Measurements from ENCODE around the gene MVB12B. TPM values are rescaled to one million over a fixed set of nuclear protein-coding genes. Genes with fewer than 3 reads are reported as not detected.

MVB12B gene
- total RNA-seq, 1 donor from 2014 or later, result 0.49 TPM

- H3K27me3 Mint-ChIP-seq, result peaks cover 43% of the 10 kb centered on the region
- H3K36me3 Mint-ChIP-seq (ENCODE audit: low read depth), result no peaks in the 10 kb centered on the region
- no peak for DNase-seq
- no peaks in the 10 kb centered on the region for H3K9me3 Mint-ChIP-seq
- no peak overlapping the region for H3K4me3 Mint-ChIP-seq
- peaks cover 8% of the 10 kb centered on the region for H3K4me1 Mint-ChIP-seq
- H3K27ac Mint-ChIP-seq, result no peak overlapping the region
- intact Hi-C loops (cut with micrococcal nuclease), result no loop called here
Observed at GRCh38 chr9:126482361-126483044, 155.9 kb downstream of the MVB12B start.

- Mint-ChIP-seq H3K36me3 (ENCODE audit: low read depth) (no peaks in the 10 kb centered on the region), H3K4me3 (no peak overlapping the region), H3K27me3 (peaks cover 42% of the 10 kb centered on the region), H3K9me3 (no peaks in the 10 kb centered on the region), H3K27ac (no peak overlapping the region), H3K4me1 (peaks cover 8% of the 10 kb centered on the region)
- DNase-seq, result no peak
- intact Hi-C loops (cut with micrococcal nuclease), result no loop called here
Observed at GRCh38 chr9:126483468-126484073, 156.9 kb downstream of the MVB12B start.

GRCh38 chr9:126485662-126486061 is 159.0 kb downstream of the MVB12B start:
- no peak overlapping the region for H3K27ac Mint-ChIP-seq
- intact Hi-C loops (cut with micrococcal nuclease), result no loop called here
- DNase-seq, result no peak

GRCh38 chr9:126486276-126486675 is 159.6 kb downstream of the MVB12B start:
- Mint-ChIP-seq H3K36me3 (ENCODE audit: low read depth) (no peaks in the 10 kb centered on the region), H3K9me3 (no peaks in the 10 kb centered on the region), H3K4me1 (peaks cover 8% of the 10 kb centered on the region), H3K27ac (no peak overlapping the region), H3K4me3 (no peak overlapping the region), H3K27me3 (peaks cover 32% of the 10 kb centered on the region)
- DNase-seq, result no peak
- intact Hi-C loops (cut with micrococcal nuclease), result no loop called here

More at GRCh38 chr9:126485662-126486061, 159.0 kb downstream of the MVB12B start:
- Mint-ChIP-seq H3K9me3 (no peaks in the 10 kb centered on the region), H3K4me1 (peaks cover 8% of the 10 kb centered on the region), H3K27me3 (peaks cover 35% of the 10 kb centered on the region), H3K4me3 (no peak overlapping the region), H3K36me3 (ENCODE audit: low read depth) (no peaks in the 10 kb centered on the region)

- H3K27me3 Mint-ChIP-seq, result peaks cover 35% of the 10 kb centered on the region
- H3K4me3 Mint-ChIP-seq, result no peak overlapping the region
- H3K36me3 Mint-ChIP-seq (ENCODE audit: low read depth), result no peaks in the 10 kb centered on the region
- peaks cover 8% of the 10 kb centered on the region for H3K4me1 Mint-ChIP-seq
- H3K27ac Mint-ChIP-seq, result no peak overlapping the region
- DNase-seq, result no peak
- intact Hi-C loops (cut with micrococcal nuclease), result no loop called here
- H3K9me3 Mint-ChIP-seq, result no peaks in the 10 kb centered on the region
Observed at GRCh38 chr9:126487856-126488255, 161.2 kb downstream of the MVB12B start.

GRCh38 chr9:126488310-126488709 is 161.7 kb downstream of the MVB12B start:
- intact Hi-C loops (cut with micrococcal nuclease), result no loop called here
- no peak for DNase-seq
- H3K9me3 Mint-ChIP-seq, result no peaks in the 10 kb centered on the region
- H3K27ac Mint-ChIP-seq, result no peak overlapping the region
- H3K36me3 Mint-ChIP-seq (ENCODE audit: low read depth), result no peaks in the 10 kb centered on the region
- peaks cover 33% of the 10 kb centered on the region for H3K27me3 Mint-ChIP-seq
- no peak overlapping the region for H3K4me3 Mint-ChIP-seq
- H3K4me1 Mint-ChIP-seq, result peaks cover 8% of the 10 kb centered on the region

- peaks cover 26% of the 10 kb centered on the region for H3K27me3 Mint-ChIP-seq
- intact Hi-C loops (cut with micrococcal nuclease), result no loop called here
- DNase-seq, result no peak
- no peak overlapping the region for H3K4me3 Mint-ChIP-seq
- H3K4me1 Mint-ChIP-seq, result peaks cover 2% of the 10 kb centered on the region
- H3K27ac Mint-ChIP-seq, result no peak overlapping the region
- no peaks in the 10 kb centered on the region for H3K9me3 Mint-ChIP-seq
- H3K36me3 Mint-ChIP-seq (ENCODE audit: low read depth), result no peaks in the 10 kb centered on the region
Observed at GRCh38 chr9:126488881-126489404, 162.3 kb downstream of the MVB12B start.

GRCh38 chr9:126489581-126490213 is 163.1 kb downstream of the MVB12B start:
- Mint-ChIP-seq H3K4me1 (no peaks in the 10 kb centered on the region), H3K36me3 (ENCODE audit: low read depth) (no peaks in the 10 kb centered on the region), H3K27ac (no peak overlapping the region), H3K9me3 (no peaks in the 10 kb centered on the region), H3K4me3 (no peak overlapping the region), H3K27me3 (peaks cover 25% of the 10 kb centered on the region)
- intact Hi-C loops (cut with micrococcal nuclease), result loop anchor here (2.0 to 5.0 kb wide), 3 partner anchors 92 to 342 kb away; no protein-coding TSS in a partner anchor
- no peak for DNase-seq

- H3K36me3 Mint-ChIP-seq (ENCODE audit: low read depth), result no peaks in the 10 kb centered on the region
- peaks cover 25% of the 10 kb centered on the region for H3K27me3 Mint-ChIP-seq
- H3K9me3 Mint-ChIP-seq, result no peaks in the 10 kb centered on the region
- H3K4me1 Mint-ChIP-seq, result no peaks in the 10 kb centered on the region
- no peak overlapping the region for H3K4me3 Mint-ChIP-seq
- H3K27ac Mint-ChIP-seq, result no peak overlapping the region
- intact Hi-C loops (cut with micrococcal nuclease), result loop anchor here (2.0 to 5.0 kb wide), 3 partner anchors 93 to 343 kb away; no protein-coding TSS in a partner anchor
- DNase-seq, result no peak
Observed at GRCh38 chr9:126490214-126490631, 163.6 kb downstream of the MVB12B start.

- H3K36me3 Mint-ChIP-seq (ENCODE audit: low read depth), result no peaks in the 10 kb centered on the region
Observed at GRCh38 chr9:126490871-126491567, 164.4 kb downstream of the MVB12B start.

GRCh38 chr9:126491568-126491879 is 164.9 kb downstream of the MVB12B start:
- peaks cover 25% of the 10 kb centered on the region for H3K27me3 Mint-ChIP-seq
- H3K27ac Mint-ChIP-seq, result no peak overlapping the region

More at GRCh38 chr9:126490871-126491567, 164.4 kb downstream of the MVB12B start:
- Mint-ChIP-seq H3K4me1 (no peaks in the 10 kb centered on the region), H3K9me3 (no peaks in the 10 kb centered on the region), H3K27ac (no peak overlapping the region), H3K4me3 (no peak overlapping the region), H3K27me3 (peaks cover 25% of the 10 kb centered on the region)
- DNase-seq, result peak; percentile 89
- intact Hi-C loops (cut with micrococcal nuclease), result loop anchor here (1.0 to 5.0 kb wide), 5 partner anchors 94 to 1083 kb away; no protein-coding TSS in a partner anchor

GRCh38 chr9:126491949-126492348 is 165.3 kb downstream of the MVB12B start:
- intact Hi-C loops (cut with micrococcal nuclease), result loop anchor here (1.0 to 5.0 kb wide), 5 partner anchors 95 to 1084 kb away; no protein-coding TSS in a partner anchor
- Mint-ChIP-seq H3K9me3 (no peaks in the 10 kb centered on the region), H3K27me3 (peaks cover 27% of the 10 kb centered on the region)

More at GRCh38 chr9:126491568-126491879, 164.9 kb downstream of the MVB12B start:
- H3K4me1 Mint-ChIP-seq, result no peaks in the 10 kb centered on the region
- H3K9me3 Mint-ChIP-seq, result no peaks in the 10 kb centered on the region
- intact Hi-C loops (cut with micrococcal nuclease), result loop anchor here (1.0 to 5.0 kb wide), 5 partner anchors 94 to 1083 kb away; no protein-coding TSS in a partner anchor
- no peaks in the 10 kb centered on the region for H3K36me3 Mint-ChIP-seq (ENCODE audit: low read depth)
- no peak for DNase-seq
- no peak overlapping the region for H3K4me3 Mint-ChIP-seq

GRCh38 chr9:126494264-126494663 is 167.6 kb downstream of the MVB12B start:
- no peaks in the 10 kb centered on the region for H3K4me1 Mint-ChIP-seq
- no peaks in the 10 kb centered on the region for H3K36me3 Mint-ChIP-seq (ENCODE audit: low read depth)
- H3K27ac Mint-ChIP-seq, result no peak overlapping the region
- no peak overlapping the region for H3K4me3 Mint-ChIP-seq
- H3K27me3 Mint-ChIP-seq, result peaks cover 23% of the 10 kb centered on the region
- H3K9me3 Mint-ChIP-seq, result no peaks in the 10 kb centered on the region
- intact Hi-C loops (cut with micrococcal nuclease), result loop anchor here (5.0 kb wide), 2 partner anchors 97 to 347 kb away; no protein-coding TSS in a partner anchor
- DNase-seq, result no peak

More at GRCh38 chr9:126491949-126492348, 165.3 kb downstream of the MVB12B start:
- Mint-ChIP-seq H3K27ac (no peak overlapping the region), H3K4me1 (no peaks in the 10 kb centered on the region), H3K4me3 (no peak overlapping the region), H3K36me3 (ENCODE audit: low read depth) (no peaks in the 10 kb centered on the region)
- no peak for DNase-seq
